ENCODE data around the gene GNG8.

Gene GNG8

GRCh38 chr19:46635920-46636761 is at the start of gene GNG8:
TSS of gene GNG8 (minus strand) at chr19:46636202. CDS start at chr19:46634682, 1,520 bp downstream.
- DNase-seq, result no peak

- DNase-seq, result no peak
Observed at GRCh38 chr19:46685189-46685588, 49.2 kb upstream of the GNG8 start.

- no peak for DNase-seq
Observed at GRCh38 chr19:46678110-46678732, 42.2 kb upstream of the GNG8 start.

DNA sequence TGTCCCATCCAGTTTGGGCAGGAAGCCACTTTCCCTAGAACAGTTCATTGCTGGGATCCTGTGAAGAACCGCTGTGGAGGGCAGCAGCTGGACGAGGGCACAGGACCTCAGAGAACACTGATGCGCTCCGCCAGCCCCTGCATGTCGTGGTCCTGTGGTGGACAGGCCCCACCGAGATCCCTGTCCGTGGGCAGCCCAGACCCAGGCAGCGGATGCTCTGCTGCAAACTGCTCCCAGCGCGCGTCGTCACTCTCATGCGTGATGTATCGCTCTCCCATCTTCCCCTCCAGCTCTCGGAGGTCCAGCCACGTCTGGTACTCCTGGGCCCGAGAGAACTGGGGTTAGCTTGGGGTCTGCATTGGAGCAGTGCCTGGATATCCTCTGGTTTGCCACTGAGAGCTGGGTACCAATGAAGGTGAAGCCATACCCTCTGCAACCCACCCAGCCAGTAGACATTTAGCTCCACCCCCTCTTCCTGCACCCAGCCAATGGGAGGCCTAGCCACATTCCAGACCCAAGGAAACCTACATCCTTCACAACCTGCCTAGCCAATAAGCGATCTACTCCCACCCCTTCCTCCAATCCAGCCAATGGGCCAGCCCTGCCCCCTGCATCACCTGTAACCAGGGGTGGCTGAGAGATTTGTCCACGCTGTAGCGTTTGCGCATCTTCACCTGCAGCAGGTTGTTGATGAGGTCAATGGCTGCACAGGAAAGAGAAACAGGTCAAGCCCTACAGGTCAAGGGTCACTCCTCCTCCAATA is 38.6 kb upstream of the GNG8 start:
- DNase-seq, result no peak

DNA sequence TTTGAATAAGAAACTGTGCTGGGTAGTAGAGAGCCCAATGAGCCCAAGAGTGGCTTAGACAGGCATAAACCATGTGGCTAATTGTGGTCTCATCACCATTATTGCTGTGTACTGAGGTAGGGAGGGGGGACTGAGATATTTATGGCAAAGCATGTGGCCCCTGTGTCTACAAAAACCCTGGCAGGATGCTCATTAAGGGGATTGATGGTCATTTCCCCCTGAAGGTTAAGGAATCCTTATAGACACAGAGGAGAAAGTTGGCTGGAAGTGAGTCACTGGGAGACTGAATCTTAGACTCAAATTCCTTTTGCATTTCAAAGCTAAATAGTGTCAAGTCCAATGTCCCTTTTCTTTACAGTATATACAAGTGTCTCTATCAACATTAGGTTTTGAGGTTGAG is 34.8 kb upstream of the GNG8 start:
- no peak for DNase-seq

- DNase-seq, result no peak
Observed at GRCh38 chr19:46668662-46669061, 32.7 kb upstream of the GNG8 start.

DNA sequence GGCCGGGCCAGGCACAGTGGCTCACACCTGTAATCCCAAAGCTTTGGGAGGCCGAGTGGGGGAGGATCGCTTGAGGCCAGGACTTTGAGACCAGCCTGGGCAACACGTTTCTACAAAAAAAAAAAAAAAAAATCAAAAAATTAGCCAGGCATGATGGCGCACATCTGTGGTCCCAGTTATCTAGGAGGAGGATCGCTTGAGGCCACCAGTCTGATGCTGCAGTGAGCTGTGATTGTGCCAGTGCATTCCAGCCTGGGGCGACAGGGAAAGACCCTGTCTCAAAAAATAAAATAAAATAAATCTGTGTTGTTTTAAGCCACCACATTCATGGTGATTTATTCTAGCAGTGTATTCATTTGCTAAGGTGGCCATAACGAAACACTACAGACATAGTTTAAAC is 29.1 kb upstream of the GNG8 start:
- no peak for DNase-seq

DNA sequence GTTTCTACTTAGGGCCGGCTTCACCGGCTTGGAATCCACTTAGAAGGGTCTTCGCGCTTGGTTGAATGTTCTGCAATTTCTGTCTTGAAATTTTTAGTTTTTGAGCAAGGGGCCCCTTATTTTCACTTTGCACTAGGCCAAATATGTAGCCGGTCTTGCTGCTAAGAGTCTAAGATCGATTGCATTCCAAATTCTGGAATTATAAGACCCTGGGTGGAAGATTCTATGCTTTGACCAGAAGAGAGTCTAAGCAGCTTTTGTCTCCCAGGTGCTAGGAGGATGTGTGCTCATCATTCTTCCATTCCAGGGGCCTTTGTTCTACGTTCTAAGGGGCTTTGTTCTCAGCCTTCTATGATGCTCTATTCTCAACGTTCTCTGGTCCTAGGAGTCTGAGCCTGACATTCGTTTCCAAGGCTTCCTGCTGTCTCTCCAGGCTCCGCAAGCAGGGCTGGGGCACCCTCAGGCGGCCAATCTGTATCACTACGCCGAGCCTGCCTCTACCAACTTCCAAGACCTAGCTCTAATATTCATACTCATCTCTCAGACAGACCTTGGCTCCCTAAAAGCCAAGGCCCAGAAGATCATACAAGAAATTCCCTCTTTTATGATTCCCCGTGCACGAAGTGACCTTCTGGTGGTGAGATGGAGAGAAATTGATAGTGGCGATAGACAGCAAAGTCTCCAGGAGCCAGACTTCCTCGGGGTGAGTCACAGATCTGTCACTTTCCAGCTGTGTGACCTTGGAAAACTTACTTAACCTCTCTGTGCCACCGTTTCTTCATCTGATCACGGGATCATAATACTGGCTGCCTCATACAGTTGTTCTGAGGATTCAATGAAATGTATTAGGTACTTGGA is 26.0 kb upstream of the GNG8 start:
- peak; percentile 80 for DNase-seq

GRCh38 chr19:46661020-46661731 is 25.2 kb upstream of the GNG8 start, which contains the start of gene DACT3:
TSS of gene DACT3 (minus strand) at chr19:46661182. CDS start at chr19:46661064, 118 bp downstream.
- peak; percentile 100 for DNase-seq

DNA sequence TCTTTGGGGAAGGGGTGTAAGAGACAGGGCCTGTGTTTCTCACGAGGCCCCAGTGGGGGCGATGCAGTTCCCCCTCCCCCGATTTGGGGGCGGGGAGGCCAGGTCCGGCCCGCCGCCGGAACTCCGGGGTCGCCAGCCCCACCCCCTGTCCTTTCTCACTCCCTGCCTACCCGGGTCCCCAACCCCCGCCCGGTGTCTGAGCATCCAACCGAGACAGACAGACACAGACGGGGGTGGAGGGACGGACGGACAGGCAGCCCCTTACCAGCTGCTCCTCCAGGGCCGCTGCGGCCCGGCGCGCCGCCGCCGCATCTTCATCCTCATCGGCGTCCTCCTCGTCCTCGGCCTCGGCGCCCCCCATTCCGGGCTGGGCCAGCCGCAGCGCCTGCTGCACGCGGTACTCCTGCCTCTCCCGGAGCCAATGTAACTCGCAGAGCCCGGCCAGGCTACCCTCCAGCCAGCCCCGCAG is 24.6 kb upstream of the GNG8 start:
- DNase-seq, result no peak

DNA sequence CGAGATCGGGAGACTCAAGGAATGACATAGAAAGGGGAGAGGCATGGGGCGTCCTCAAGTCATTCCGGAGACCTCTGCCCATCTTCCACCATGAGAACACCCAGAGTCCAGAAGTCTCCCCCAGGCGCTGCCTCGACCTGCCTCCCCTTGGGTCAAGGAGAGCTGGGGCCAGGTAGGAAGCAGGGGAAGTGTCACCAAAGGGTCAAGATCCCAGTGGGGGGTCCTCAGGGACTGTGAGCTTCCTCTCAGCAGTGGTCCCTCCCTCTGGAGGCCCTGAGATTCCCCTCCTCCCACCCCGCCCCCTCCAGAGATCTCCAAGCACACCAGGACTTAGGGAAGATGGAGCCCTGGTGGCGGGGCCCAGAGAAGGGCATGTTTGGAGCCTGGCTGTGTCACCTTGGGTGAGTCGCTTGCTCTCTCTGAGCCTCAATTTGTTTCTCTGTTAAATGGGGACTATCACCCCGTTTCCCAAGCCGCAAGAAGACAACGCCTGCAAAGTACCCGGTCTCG is 24.1 kb upstream of the GNG8 start:
- no peak for DNase-seq

DNA sequence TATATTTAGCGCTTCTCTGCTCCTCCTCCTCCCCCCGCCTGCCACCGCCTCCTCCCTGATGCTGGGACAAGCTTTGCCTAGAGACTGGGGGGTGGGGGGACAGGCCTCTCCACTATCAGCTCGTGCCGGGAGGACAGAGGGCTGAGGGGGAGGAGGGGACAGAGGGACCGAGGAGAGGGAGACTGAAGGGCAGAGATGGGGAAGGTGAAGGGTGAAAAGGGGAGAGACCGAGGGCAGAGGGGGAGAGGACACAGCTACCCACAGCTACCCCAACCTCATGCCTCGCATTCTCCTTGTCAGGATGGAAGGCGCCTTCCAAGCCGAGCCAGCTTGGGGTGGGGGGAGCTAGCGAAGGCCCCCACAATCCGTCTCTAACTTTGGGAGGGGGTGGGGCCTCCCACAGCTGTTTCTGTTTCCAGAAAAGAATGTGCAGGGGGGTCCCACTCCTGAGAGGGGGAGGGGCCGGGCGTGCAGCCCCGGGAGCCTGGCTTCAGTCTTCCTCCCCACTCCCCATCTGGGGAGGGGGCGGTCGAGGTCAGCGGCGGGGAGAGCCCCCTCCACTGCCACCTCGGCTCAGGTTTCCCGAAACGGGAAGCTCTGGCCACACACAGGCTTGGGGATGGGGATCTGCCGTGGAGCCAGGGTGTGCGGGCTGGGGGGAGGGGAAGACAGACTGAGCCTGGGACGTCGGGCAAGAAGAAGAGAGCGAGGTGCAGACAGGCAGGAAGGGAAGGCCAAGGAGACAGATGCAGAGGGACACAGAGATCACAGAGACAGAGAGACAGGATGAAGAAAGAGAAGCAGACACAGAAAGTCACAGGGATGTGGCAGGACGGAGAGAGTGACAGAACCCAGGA is 23.4 kb upstream of the GNG8 start:
- no peak for DNase-seq

DNA sequence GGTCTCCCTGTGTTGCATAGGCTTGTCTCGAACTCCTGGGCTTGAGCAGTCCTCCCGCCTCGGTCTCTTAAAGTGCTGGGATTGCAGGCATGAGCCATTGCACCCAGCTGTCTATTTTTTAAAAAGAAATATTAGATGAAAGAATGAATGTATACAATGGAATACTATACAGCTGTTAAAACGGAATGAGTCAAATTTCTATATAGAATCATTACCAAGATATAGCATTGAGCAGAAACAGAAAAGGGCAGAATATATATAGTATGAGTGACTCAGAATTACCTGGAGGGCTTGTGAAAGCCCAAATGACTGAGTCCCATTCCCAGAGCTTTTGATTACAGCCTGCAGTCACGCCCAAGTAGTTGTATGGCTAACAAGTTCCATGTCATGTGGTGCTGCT is 20.5 kb upstream of the GNG8 start:
- no peak for DNase-seq

DNA sequence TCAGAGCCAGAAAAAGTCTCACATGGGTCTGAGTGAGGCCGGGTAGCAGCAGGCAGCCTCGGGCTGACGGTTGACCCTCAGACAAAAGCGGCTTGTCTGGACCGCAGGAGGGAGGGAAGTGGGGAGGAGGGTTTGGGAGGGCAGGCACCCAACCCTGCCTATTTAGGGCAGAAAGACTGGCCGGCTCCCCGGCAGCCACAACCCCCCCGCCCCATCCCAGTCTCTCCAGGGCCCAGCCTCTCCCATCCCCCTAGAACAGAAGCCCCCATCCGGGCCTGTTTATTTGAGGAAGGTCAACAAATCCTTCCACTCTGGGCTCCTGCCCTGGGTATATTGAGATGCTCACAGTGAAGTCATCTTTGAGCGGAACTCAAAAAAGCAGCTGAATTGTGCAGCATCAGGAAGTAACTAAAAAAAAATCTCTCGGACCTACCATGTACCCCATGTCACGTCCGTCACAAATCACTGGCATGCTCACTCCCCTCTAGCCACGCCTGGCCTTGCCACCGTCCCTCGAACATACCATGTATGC is 18.7 kb upstream of the GNG8 start:
- peak; percentile 44 for DNase-seq

- DNase-seq, result no peak
Observed at GRCh38 chr19:46650445-46650844, 14.4 kb upstream of the GNG8 start.

DNA sequence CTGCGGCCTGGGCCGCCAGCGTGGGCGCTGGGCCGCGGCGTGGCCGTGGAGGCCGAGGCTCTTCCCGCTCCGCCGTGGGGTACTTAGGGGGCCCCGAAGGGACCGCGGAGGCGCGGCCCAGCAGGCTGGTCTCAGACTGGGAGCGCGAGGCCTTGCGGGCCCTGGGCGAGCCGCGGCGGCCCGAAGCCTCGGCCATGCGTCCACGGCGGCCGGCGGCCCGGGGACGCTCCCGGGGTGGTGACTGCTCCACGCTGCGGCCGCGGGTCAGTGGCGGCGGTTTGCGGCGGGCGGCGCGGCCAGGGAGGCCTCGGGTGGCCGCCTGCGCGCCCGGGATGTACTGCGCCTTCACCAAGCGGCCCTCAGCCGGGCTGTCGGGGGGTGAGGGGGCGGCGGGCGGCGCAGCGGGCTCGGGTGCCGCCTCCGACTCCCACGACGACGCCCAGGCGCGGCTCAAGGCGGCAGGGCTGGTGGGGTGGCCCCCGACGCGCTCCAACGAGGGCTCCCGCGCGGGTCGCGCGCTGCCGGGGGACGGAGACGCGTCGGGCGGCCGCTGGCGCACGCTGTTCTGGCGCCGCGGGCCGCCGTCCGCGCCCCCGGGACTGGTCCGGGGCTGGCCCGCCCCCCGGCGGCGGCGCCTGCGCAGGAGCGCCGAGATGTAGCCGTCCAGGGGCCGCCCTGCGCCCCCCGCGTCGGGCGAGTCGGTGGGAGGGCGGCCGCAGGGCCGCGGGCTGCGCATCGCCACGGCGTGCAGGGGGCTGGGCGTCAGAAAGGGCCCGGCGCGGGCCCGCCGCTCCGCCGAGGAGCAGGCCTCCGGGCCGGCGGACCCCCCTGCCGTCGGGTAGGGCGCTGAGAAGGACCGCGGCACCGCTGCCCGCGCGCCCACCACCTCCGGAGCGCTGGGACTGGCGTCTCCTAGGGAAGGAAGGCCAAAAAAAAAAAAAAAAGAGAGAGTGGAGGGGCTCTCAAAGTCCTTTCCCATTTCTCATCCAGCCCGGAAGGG is 13.3 kb upstream of the GNG8 start:
- DNase-seq, result no peak

- DNase-seq, result no peak
Observed at GRCh38 chr19:46648060-46648960, 12.3 kb upstream of the GNG8 start.

GRCh38 chr19:46646402-46646801 is 10.4 kb upstream of the GNG8 start:
- DNase-seq, result no peak

Data from DMS153 (cell line).